ENCODE results near the gene WDFY4.

- TF ChIP-seq SMC3 (conservative IDR thresholded peaks at IDR 0.05; ENCODE audit: insufficient read depth, low read depth, low read length) (no peak), E4F1 (CRISPR knock-in tag; IDR thresholded peaks at IDR 0.05; ENCODE audit: borderline replicate concordance) (no peak), MAX (CRISPR knock-in tag; IDR thresholded peaks at IDR 0.05) (no peak), ZNF707 (CRISPR knock-in tag; conservative IDR thresholded peaks at IDR 0.05) (no peak), MLX (CRISPR knock-in tag; conservative IDR thresholded peaks at IDR 0.05) (no peak), CBX8 (IDR thresholded peaks at IDR 0.05; ENCODE audit: borderline replicate concordance, extremely low read depth, low read depth, low read length, poor library complexity, severe bottlenecking) (no peak)
These were observed 26.1 kb downstream of the WDFY4 start for GRCh38 chr10:48710647-48711275.
